Neutrophil (primary cell): ENCODE results near the gene DBNL.
A peak's percentile ranks its signal among the peaks of the same experiment; 100 is the strongest.

ENCODE experiments used
- H3K27ac ChIP-seq: fragments of 200-600 bp; sonication (generic); 2 replicates; pipeline ENCODE4 v1.5.1; 2016; ENCODE audit warnings: mild to moderate bottlenecking, moderate library complexity
- H3K27me3 ChIP-seq: fragments of 200-600 bp; sonication (generic); 2 replicates; pipeline ENCODE4 v1.6.0; 2016; ENCODE audit warnings: mild to moderate bottlenecking
- H3K36me3 ChIP-seq: fragments of 200-600 bp; sonication (generic); 2 replicates; pipeline ENCODE4 v1.5.1; 2017
- H3K4me1 ChIP-seq, 2 experiments: fragments of 200-600 bp in 1 of 2; sonication (generic) in 1 of 2; 1 replicate in 1 of 2; 2 replicates in 1 of 2; pipeline versions ENCODE4 v1.5.1 to v1.6.1; 2013 to 2016; ENCODE audit warnings: low read depth in 1 of 2, low read length in 1 of 2, mild to moderate bottlenecking in 1 of 2, moderate library complexity in 1 of 2; ENCODE audit not compliant: control insufficient read depth in 1 of 2, insufficient read depth in 1 of 2
- H3K4me3 ChIP-seq, 2 experiments: fragments of 200-600 bp in 1 of 2; sonication (generic) in 1 of 2; 1 replicate in 1 of 2; 2 replicates in 1 of 2; pipeline ENCODE4 v1.5.1; 2013 to 2016; ENCODE audit warnings: low read depth in 1 of 2, low read length in 1 of 2, mild to moderate bottlenecking in 1 of 2, moderate library complexity in 1 of 2
- H3K9me3 ChIP-seq: fragments of 200-600 bp; sonication (generic); 2 replicates; pipeline ENCODE4 v1.5.1; 2016
- TF ChIP-seq, protein P1 (sequence below): fragments of 200-600 bp; sonication (generic); IDR thresholded peaks from 2 replicates; pipeline ENCODE4 v1.5.1; 2016; ENCODE audit warnings: antibody characterized with exemption

Gene DBNL

DNA sequence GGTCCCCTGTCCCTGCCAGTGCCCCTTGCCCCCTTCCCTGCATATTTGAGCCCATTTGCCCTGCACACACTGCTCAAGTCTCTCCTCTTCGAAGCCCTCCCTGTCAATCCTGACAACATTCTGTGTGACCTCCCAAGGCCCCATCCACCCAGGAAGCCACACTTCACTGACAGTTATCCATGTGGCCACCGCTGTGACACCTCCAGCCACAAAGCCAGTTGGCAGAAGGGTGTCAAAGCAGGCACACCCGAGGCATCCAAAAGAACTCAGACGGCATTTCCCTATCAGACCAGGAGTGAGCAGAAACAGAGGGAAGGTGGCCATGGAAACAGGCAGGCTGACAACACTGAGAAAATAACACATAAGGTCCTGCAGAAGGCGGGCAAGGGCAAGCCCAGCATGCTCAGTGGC, 33.2 kb downstream of the DBNL start:
- TF ChIP-seq, protein P1, sequence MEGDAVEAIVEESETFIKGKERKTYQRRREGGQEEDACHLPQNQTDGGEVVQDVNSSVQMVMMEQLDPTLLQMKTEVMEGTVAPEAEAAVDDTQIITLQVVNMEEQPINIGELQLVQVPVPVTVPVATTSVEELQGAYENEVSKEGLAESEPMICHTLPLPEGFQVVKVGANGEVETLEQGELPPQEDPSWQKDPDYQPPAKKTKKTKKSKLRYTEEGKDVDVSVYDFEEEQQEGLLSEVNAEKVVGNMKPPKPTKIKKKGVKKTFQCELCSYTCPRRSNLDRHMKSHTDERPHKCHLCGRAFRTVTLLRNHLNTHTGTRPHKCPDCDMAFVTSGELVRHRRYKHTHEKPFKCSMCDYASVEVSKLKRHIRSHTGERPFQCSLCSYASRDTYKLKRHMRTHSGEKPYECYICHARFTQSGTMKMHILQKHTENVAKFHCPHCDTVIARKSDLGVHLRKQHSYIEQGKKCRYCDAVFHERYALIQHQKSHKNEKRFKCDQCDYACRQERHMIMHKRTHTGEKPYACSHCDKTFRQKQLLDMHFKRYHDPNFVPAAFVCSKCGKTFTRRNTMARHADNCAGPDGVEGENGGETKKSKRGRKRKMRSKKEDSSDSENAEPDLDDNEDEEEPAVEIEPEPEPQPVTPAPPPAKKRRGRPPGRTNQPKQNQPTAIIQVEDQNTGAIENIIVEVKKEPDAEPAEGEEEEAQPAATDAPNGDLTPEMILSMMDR = no peak
- no peaks in the 10 kb centered on the region for H3K27me3 ChIP-seq
- H3K9me3 ChIP-seq = no peaks in the 10 kb centered on the region
- peaks cover 40 to 41% of the 10 kb centered on the region in 2 experiments for H3K4me1 ChIP-seq
- peak overlapping the region; percentile 94 for H3K27ac ChIP-seq
- peaks cover 71% of the 10 kb centered on the region for H3K36me3 ChIP-seq
- no peak overlapping the region for H3K4me3 ChIP-seq

DNA sequence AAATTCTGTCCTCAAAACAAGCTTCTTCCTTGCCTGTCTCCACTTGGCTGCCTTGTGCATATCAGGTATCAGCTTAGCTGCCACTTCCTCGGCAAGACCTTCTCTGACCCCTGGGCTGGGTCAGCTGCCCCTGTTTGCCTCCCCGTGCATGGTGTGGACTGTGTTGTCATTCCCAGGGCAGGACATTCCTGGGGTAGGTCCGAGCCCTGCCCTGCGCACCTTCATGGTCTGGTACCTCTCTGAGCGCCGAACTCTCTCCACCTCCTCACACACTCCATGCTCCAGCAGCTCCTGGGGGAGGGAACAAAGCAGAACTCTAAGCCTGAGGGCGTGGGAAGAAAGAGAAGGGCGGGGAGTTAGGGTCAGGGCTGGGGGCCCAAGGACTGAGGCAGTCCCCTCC, 34.0 kb downstream of the DBNL start:
- TF ChIP-seq, protein P1 = no peak
- peaks cover 40 to 41% of the 10 kb centered on the region in 2 experiments for H3K4me1 ChIP-seq
- H3K36me3 ChIP-seq = peaks cover 63% of the 10 kb centered on the region
- H3K27me3 ChIP-seq = no peaks in the 10 kb centered on the region
- no peak overlapping the region for H3K27ac ChIP-seq
- H3K9me3 ChIP-seq = no peaks in the 10 kb centered on the region
- no peak overlapping the region for H3K4me3 ChIP-seq

DNA sequence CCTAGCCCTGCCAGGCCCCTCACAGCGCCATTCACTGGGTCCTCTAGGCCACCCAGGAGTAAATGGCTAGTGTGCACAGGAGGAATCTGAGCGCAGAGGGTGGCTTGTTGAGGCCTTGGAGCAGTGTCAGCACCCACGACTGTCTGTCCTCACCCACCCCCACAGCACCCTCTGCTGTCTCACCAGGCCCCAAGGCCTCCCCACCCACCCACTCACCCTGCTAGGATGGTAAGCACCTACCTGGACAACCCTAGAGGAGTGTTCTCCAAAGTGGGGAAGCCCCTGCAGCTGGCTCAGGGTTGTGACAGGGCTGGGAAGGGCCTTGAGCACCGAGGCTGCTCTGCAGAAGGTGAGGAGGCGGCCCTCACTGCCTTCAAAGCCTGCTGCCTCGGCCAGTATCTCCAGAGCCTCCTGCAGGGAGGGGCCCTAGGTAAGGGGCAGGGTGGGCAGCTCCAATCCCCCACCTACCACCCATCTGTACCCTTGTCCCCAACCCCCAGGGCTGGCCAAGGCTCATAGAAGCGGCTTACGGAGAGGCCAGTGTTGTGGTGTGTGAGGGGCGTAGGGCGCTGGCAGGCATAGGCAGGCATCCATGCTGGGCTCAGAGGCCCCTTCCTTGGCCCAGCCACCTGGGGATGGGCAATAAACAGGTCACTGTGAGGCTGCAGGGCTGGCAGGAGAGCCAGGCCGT, 35.0 kb downstream of the DBNL start:
- peaks cover 30 to 31% of the 10 kb centered on the region in 2 experiments for H3K4me1 ChIP-seq
- H3K27me3 ChIP-seq = no peaks in the 10 kb centered on the region
- TF ChIP-seq, protein P1 = no peak
- no peak overlapping the region for H3K27ac ChIP-seq
- H3K4me3 ChIP-seq = no peak overlapping the region
- H3K9me3 ChIP-seq = no peaks in the 10 kb centered on the region
- peaks cover 59% of the 10 kb centered on the region for H3K36me3 ChIP-seq

DNA sequence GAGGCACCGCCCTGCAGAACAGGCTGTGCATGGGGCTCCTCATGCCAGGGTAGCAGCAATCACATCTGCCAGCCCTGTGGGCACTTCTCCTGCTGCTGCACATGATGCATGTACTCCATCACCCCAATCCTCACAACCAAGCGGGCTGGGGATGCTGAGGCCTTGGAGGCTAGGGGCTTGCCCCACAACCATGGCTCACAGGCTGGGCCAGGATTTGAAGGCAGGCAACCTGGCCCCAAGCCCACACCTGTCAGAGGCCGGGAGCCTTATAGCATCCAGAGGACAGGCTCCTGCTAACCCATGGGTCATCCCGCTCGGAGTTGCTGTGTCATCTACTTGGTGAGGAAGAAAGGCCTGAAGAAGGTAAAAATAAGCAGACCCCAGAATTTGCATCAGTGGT, 35.6 kb downstream of the DBNL start:
- H3K4me3 ChIP-seq = no peak overlapping the region
- H3K27me3 ChIP-seq = no peaks in the 10 kb centered on the region
- no peak overlapping the region for H3K27ac ChIP-seq
- H3K9me3 ChIP-seq = no peaks in the 10 kb centered on the region
- peaks cover 56% of the 10 kb centered on the region for H3K36me3 ChIP-seq
- H3K4me1 ChIP-seq = peaks cover 24 to 25% of the 10 kb centered on the region in 2 experiments
- TF ChIP-seq, protein P1 = no peak

DNA sequence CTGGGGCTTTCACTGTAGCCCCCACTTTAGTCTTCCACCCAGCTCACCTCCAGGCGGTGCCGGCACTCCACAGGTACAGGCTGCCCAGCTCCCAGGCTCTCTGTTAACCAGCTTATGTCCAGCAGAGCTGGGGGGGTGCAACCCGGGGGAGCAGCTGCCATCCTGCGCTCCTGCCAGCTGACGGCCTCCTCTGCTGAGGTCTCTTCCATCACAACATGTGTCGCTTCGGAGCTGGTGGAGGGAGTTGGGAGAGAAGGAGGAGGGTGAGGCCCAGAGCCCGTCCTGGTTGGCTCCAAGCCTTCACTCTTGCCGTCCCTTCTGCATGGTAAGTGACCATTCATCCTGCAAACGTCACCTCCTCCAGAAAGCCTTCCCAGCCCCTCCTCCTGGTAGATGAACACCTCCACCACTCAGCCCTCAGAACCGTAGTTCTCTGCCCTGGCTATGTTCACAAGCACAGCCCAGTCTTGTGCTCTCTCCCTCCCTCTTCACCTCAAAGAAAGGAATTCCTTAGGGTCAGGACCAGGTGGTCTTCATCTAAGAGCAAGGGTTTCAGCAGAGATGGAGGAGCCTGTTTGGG, 36.3 kb downstream of the DBNL start:
- Histone ChIP-seq H3K27me3 (no peaks in the 10 kb centered on the region), H3K36me3 (peaks cover 50% of the 10 kb centered on the region), H3K9me3 (no peaks in the 10 kb centered on the region), H3K27ac (peak overlapping the region; percentile 99), H3K4me3 (peak overlapping the region; percentile 80 to 86), H3K4me1 (peaks cover 19 to 21% of the 10 kb centered on the region in 2 experiments)
- TF ChIP-seq, protein P1 = no peak
